AG04449 (cell line): Measurements from ENCODE around the gene GPD1.
"Not testable (repeated sequence)": the region's sequence is repeated elsewhere in the genome, so short reads cannot be mapped to it uniquely, and the experiment has no call there.

Experiments
- CTCF ChIA-PET: fragments of 350-600 bp; formaldehyde crosslinking; extraction: SDS; loops from one replicate; lab custom pipeline; 2021; ENCODE audit warnings: antibody characterized with exemption; lab: Yijun Ruan, JAX
- POLR2A ChIA-PET: fragments of 400-600, 350-600 bp; formaldehyde crosslinking; extraction: SDS; loops from one replicate; lab custom pipeline; 2020; ENCODE audit warnings: antibody characterized with exemption, inconsistent platforms; lab: Yijun Ruan, JAX
- DNase-seq: peaks from one replicate; pipeline ENCODE4 v3.0.0-alpha.2; 2010; ENCODE audit warnings: low read depth, low spot score
- H3K4me3 ChIP-seq: 2 replicates; pipeline ENCODE4 v1.5.1; 2011; ENCODE audit warnings: low read depth, mild to moderate bottlenecking, control low read depth, low read length
- CTCF ChIP-seq: IDR thresholded peaks from one replicate; pipeline ENCODE4 v1.5.1; 2011; ENCODE audit warnings: mild to moderate bottlenecking, moderate library complexity, low read length, control low read depth, inconsistent platforms; ENCODE audit not compliant: insufficient read depth; ENCODE audit errors: missing control alignments

GPD1 gene

GRCh38 chr12:50083301-50083700, 20.5 kb upstream of the GPD1 start:
- ChIA-PET CTCF (interaction anchor here (0.7 to 12.4 kb wide), 9 partner anchors 12 to 306 kb away, joined by 3 to 244 read pairs (median 5); partner anchors contain the start of genes AQP6, COX14 and GPD1), POLR2A (no interaction called here)
- DNase-seq = no peak
- no peak overlapping the region for H3K4me3 ChIP-seq
- TF ChIP-seq CTCF = no peak

DNA sequence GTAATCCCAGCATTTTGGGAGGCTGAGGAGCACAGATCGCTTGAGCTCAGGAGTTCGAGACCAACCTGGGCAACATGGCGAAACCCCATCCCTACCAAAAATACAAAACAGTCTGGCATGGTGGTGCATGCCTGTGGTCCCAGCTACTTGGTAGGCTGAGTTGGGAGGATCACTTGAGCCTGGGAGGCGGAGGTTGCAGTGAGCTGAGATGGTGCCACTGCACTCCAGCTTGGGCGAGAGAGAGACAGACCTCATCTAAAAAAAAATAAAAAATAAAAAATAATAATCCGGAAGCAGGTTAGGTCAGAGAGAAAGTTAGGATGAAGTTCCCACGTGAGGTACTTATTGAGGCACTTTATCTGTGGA, 19.4 kb upstream of the GPD1 start:
- DNase-seq = not testable (repeated sequence)
- ChIA-PET POLR2A (interaction anchor here (0.6 to 1.5 kb wide), 8 partner anchors 15 to 205 kb away, joined by 3 to 9 read pairs (median 4); partner anchors contain the start of genes CERS5 and COX14), CTCF (interaction anchor here (0.8 to 12.4 kb wide), 19 partner anchors 12 to 615 kb away, joined by 3 to 244 read pairs (median 6); partner anchors contain the start of genes AQP6, COX14 and GPD1)
- peak overlapping the region; percentile 84 for H3K4me3 ChIP-seq

DNA sequence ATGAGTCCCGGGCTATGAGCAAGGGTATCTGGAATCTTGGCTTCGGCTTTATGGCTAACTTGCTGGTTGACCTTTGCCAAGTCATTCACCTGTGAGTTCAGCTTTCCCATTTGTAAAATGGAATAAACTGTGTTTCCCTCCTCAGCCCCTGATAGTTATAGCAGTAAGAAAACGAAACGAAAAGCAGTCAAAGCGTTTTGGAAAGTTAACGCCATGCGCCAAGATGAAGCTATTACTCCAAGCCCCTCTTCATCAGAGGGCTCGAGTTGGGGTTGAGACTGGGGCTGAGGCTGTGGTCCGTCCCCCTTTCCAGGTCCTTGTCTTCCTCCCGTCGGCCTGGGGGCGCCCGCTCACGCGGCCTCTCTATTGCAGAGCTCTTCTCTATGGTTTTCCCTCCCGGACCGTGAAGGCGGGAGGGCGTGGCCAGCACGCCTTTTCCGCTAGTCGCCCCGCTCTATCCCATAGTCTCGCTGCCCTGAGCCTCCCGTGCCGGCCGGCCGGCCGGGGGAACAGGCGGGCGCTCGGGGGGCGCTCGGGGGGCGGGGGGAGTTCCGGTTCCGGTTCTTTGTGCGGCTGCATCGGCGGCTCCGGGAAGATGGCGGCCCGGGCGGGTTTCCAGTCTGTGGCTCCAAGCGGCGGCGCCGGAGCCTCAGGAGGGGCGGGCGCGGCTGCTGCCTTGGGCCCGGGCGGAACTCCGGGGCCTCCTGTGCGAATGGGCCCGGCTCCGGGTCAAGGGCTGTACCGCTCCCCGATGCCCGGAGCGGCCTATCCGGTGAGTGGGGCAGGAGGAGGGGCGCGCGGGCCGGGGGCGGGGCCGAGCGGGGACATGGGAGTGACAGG, 18.8 kb upstream of the GPD1 start, which contains the start of gene SMARCD1:
Gene SMARCD1, plus strand, starts transcription at position 568 of the 840 bp plus-strand sequence. Its CDS starts 28 bp downstream, at position 596.
- ChIA-PET POLR2A (interaction anchor here (0.6 to 1.5 kb wide), 9 partner anchors 14 to 218 kb away, joined by 3 to 9 read pairs (median 3); partner anchors contain the start of genes CERS5 and COX14), CTCF (interaction anchor here (0.8 to 12.4 kb wide), 20 partner anchors 11 to 614 kb away, joined by 3 to 244 read pairs (median 6); partner anchors contain the start of genes AQP6, COX14 and GPD1)
- TF ChIP-seq CTCF = peak; percentile 72
- peak within 1 kb of the TSS; percentile 84 for H3K4me3 ChIP-seq
- no peak for DNase-seq

- POLR2A ChIA-PET = interaction anchor here (0.8 to 1.5 kb wide), 6 partner anchors 25 to 217 kb away, joined by 3 to 9 read pairs (median 4); partner anchors contain the start of genes CERS5 and COX14
- CTCF ChIA-PET = interaction anchor here (1.0 to 12.4 kb wide), 17 partner anchors 10 to 230 kb away, joined by 3 to 244 read pairs (median 7); partner anchors contain the start of genes AQP6, COX14 and GPD1
- TF ChIP-seq CTCF = no peak
- no peak for DNase-seq
- H3K4me3 ChIP-seq = peak overlapping the region; percentile 84
These were observed 18.2 kb upstream of the GPD1 start for GRCh38 chr12:50085615-50086072.

DNA sequence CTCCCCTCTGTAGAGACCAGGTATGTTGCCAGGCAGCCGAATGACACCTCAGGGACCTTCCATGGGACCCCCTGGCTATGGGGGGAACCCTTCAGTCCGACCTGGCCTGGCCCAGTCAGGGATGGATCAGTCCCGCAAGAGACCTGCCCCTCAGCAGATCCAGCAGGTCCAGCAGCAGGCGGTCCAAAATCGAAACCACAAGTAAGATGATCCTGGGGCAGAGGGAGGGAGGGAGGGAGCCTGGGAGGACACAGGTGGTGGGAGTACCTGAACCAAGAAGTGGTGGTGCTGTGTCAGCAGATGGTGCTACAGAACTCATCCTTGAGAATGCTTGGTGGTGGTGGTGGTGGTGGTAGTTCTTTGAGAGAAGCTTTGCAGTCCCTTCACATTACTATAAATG, 17.7 kb upstream of the GPD1 start:
- no peak for DNase-seq
- H3K4me3 ChIP-seq = peak overlapping the region; percentile 84
- ChIA-PET POLR2A (interaction anchor here (1.3 kb wide), 1 partner anchor 26 kb away, joined by 5 read pairs; the partner anchor contains the start of gene COX14), CTCF (interaction anchor here (1.6 to 12.4 kb wide), 7 partner anchors 12 to 229 kb away, joined by 5 to 244 read pairs (median 22); partner anchors contain the start of genes COX14 and GPD1)
- no peak for TF ChIP-seq CTCF

GRCh38 chr12:50087151-50087550, 16.7 kb upstream of the GPD1 start:
- ChIA-PET CTCF (interaction anchor here (0.8 to 12.4 kb wide), 10 partner anchors 11 to 227 kb away, joined by 3 to 244 read pairs (median 22); partner anchors contain the start of genes COX14 and GPD1), POLR2A (interaction anchor here (1.0 to 1.6 kb wide), 2 partner anchors 9 to 24 kb away, joined by 5 to 6 read pairs; no protein-coding TSS in a partner anchor)
- TF ChIP-seq CTCF = no peak
- H3K4me3 ChIP-seq = no peak overlapping the region
- DNase-seq = no peak
